Prostate gland (tissue), 2 donors: ENCODE measurements around the gene GCNT2.

Experiments used
- CTCF ChIP-seq, 4 experiments: fragments of 200-600 bp in 2 of 4; fragments of 450-650 bp in 2 of 4; sonication (generic) in 2 of 4; IDR thresholded peaks; 1 replicate in 3 of 4; 2 replicates in 1 of 4; pipeline ENCODE4 v1.5.1; 2016 to 2019; ENCODE audit warnings: antibody characterized with exemption in 4 of 4, mild to moderate bottlenecking in 2 of 4, moderate library complexity in 2 of 4
- POLR2AphosphoS5 ChIP-seq: sonication (generic); formaldehyde crosslinking; IDR thresholded peaks from one replicate; pipeline ENCODE4 v1.6.1; 2017; ENCODE audit warnings: antibody characterized with exemption

- TF ChIP-seq CTCF (IDR thresholded peaks at IDR 0.05), result no peak
- no peak for TF ChIP-seq POLR2AphosphoS5
Observed at GRCh38 chr6:10484912-10485311, 36.2 kb upstream of the GCNT2 start.
